Cardiac muscle cell (in vitro differentiated cells and primary cell): ENCODE results near the gene MTHFD2. TPM values are rescaled to one million over a fixed set of nuclear protein-coding genes. Genes with fewer than 3 reads are reported as not detected.

ENCODE experiments used
- DNase-seq, 2 donors: peaks; one replicate each; pipeline versions ENCODE4 v3.0.0 to v3.0.0-alpha.2; 2010 to 2017; ENCODE audit warnings: low read depth in 1 of 2, low spot score in 1 of 2
- H3K27ac ChIP-seq: fragments of 200-600 bp; sonication (generic); 2 replicates; pipeline ENCODE4 v1.5.1; 2016
- H3K27me3 ChIP-seq: fragments of 200-600 bp; sonication (generic); 2 replicates; pipeline ENCODE4 v1.6.0; 2016; ENCODE audit warnings: control low read depth
- H3K36me3 ChIP-seq: fragments of 200-600 bp; sonication (generic); 2 replicates; pipeline ENCODE4 v1.5.1; 2016; ENCODE audit warnings: control low read depth
- H3K4me1 ChIP-seq: fragments of 200-600 bp; sonication (generic); 2 replicates; pipeline ENCODE4 v1.8.1; 2017; ENCODE audit warnings: low read depth, mild to moderate bottlenecking, mixed run types
- H3K4me3 ChIP-seq: fragments of 200-600 bp; sonication (generic); 2 replicates; pipeline ENCODE4 v1.5.1; 2016; ENCODE audit warnings: mild to moderate bottlenecking
- H3K9me3 ChIP-seq: fragments of 200-600 bp; sonication (generic); 2 replicates; pipeline ENCODE4 v1.5.1; 2017; ENCODE audit warnings: low read depth, mild to moderate bottlenecking, control low read depth
- CTCF ChIP-seq: IDR thresholded peaks from 2 replicates; pipeline ENCODE4 v1.5.1; 2012; ENCODE audit warnings: low read depth, mild to moderate bottlenecking, low read length
- polyA plus RNA-seq: library from polyadenylated mRNA; unstranded; fragments of >200 nt; fragmentation: Nextera tagmentation; extraction: Ambion mirVana; gene quantifications from 2 replicates; pipeline ENCODE4 v1.2.1, GENCODE V29; 2016
- total RNA-seq: library from RNA; depleted of rRNA; stranded (reverse); fragments of >200 nt; gene quantifications from 2 replicates; pipeline ENCODE4 v1.2.3, GENCODE V29; 2016

The MTHFD2 gene
- total and polyA plus RNA-seq, 2 experiments from 2014 or later, result 15.6 to 21.1 TPM

DNA sequence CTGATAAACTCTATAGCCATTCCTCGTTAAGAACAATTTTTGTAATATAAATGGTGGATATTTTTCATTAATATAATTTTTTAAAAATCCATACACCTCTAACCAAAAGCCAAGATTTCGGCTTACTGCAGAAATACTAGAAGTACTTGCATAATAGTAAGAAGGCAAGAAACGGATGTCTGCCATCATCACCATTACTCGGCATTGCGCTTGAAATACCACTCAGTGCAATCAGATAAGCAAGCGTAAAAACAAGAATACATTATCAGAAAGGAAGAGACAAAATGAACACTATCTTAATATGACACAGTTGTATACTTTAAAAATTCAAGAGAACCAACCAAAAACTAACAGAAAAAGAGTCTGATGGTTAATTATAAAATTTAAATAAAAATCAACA lies 35.5 kb upstream of the MTHFD2 start:
- H3K27ac ChIP-seq, result no peak overlapping the region
- no peaks in the 10 kb centered on the region for H3K9me3 ChIP-seq
- H3K27me3 ChIP-seq, result no peaks in the 10 kb centered on the region
- TF ChIP-seq CTCF, result no peak
- no peak for DNase-seq
- H3K4me3 ChIP-seq, result no peak overlapping the region
- H3K4me1 ChIP-seq, result no peaks in the 10 kb centered on the region
- H3K36me3 ChIP-seq, result peaks cover 72% of the 10 kb centered on the region

DNA sequence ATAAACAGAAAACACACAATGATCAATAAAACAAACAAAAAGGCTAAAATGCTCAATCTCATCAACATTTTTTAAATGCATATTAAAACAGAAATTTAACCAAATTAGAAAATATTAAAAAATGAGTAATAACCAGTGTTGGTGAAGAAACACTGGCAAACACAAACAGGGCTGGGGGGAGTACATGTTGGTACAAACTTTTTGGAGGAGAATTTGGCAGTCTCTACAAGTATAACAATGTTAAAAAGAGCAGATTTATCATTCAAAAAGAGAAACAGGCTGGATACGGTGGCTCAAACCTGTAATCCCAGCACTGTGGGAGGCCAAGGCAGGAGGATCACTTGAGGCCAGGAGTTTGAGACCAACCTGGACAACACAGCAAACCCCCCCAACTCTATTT lies 33.7 kb upstream of the MTHFD2 start:
- no peaks in the 10 kb centered on the region for H3K4me1 ChIP-seq
- no peak for DNase-seq
- H3K36me3 ChIP-seq, result peaks cover 77% of the 10 kb centered on the region
- H3K9me3 ChIP-seq, result no peaks in the 10 kb centered on the region
- no peak overlapping the region for H3K27ac ChIP-seq
- no peaks in the 10 kb centered on the region for H3K27me3 ChIP-seq
- H3K4me3 ChIP-seq, result no peak overlapping the region
- no peak for TF ChIP-seq CTCF

- DNase-seq, result no peak
- TF ChIP-seq CTCF, result no peak
- peaks cover 78% of the 10 kb centered on the region for H3K36me3 ChIP-seq
- H3K4me1 ChIP-seq, result no peaks in the 10 kb centered on the region
- H3K4me3 ChIP-seq, result no peak overlapping the region
- no peak overlapping the region for H3K27ac ChIP-seq
- no peaks in the 10 kb centered on the region for H3K9me3 ChIP-seq
- no peaks in the 10 kb centered on the region for H3K27me3 ChIP-seq
Observed at GRCh38 chr2:74168739-74169138, 29.7 kb upstream of the MTHFD2 start.

DNA sequence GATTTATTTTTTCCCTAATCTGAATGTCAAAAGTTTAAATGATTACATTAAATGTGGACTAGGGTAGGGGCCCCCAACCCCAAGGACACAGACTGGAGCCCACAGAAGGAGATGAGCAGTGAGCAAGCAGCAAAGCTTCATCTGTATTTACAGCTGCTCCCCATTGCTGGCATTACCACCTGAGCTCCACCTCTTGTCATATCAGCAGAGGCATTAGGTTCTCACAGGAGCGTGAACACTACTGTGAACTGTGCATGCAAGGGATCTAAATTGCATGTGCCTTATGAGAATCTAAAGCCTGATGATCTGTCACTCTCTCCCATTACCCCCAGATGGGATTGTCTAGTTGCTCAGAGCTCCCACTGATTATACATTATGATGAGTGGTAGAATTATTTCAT lies 23.5 kb upstream of the MTHFD2 start:
- Histone ChIP-seq H3K27me3 (no peaks in the 10 kb centered on the region), H3K4me1 (peaks cover 8% of the 10 kb centered on the region), H3K36me3 (peaks cover 25% of the 10 kb centered on the region), H3K4me3 (no peak overlapping the region), H3K9me3 (no peaks in the 10 kb centered on the region), H3K27ac (no peak overlapping the region)
- DNase-seq, result no peak
- TF ChIP-seq CTCF, result no peak

DNA sequence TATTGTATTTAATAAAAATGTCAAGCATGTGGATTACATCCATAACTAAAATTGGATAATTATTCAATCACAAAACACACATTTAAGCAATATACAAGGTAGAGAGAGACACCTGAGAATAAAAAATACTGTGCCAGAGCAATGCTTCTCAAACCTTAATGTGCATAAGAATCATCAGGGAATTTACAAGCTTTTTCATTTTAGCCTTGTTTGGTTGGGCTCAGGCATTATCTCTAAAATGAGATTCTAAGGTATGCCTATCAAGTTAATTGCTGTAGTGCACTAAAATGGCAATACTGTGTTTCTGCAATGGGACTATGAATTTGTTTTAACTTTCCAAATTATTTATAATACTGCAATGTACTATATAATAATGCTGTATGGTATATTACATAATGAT lies 20.7 kb upstream of the MTHFD2 start:
- no peak for DNase-seq
- H3K27me3 ChIP-seq, result no peaks in the 10 kb centered on the region
- no peaks in the 10 kb centered on the region for H3K9me3 ChIP-seq
- TF ChIP-seq CTCF, result no peak
- H3K4me1 ChIP-seq, result peaks cover 8% of the 10 kb centered on the region
- H3K36me3 ChIP-seq, result no peaks in the 10 kb centered on the region
- peak overlapping the region; percentile 92 for H3K4me3 ChIP-seq
- peak overlapping the region; percentile 97 for H3K27ac ChIP-seq
